GM06990 (cell line): ENCODE results near the gene KDM6A.
"Not testable (repeated sequence)": the region's sequence is repeated elsewhere in the genome, so short reads cannot be mapped to it uniquely, and the experiment has no call there.

Experiments
- DNase-seq: peaks from one replicate; pipeline ENCODE4 v3.0.0-alpha.2; 2011; ENCODE audit not compliant: insufficient read length; ENCODE audit errors: extremely low read depth
- H3K27me3 ChIP-seq: replicated peaks from 2 replicates; pipeline ENCODE4 v1.6.0; 2011; ENCODE audit warnings: low read length; ENCODE audit not compliant: control insufficient read depth, insufficient read depth
- H3K36me3 ChIP-seq: 2 replicates; pipeline ENCODE4 v1.5.1; 2011; ENCODE audit warnings: low read length; ENCODE audit not compliant: control insufficient read depth, insufficient read depth
- H3K4me3 ChIP-seq: replicated peaks from 2 replicates; pipeline ENCODE4 v1.5.1; 2011; ENCODE audit warnings: low read depth, mild to moderate bottlenecking, control low read depth, low read length
- TF ChIP-seq, protein P1 (sequence below): IDR thresholded peaks from 2 replicates; pipeline ENCODE4 v1.5.1; 2011; ENCODE audit warnings: low read length, control low read depth, mild to moderate bottlenecking, inconsistent platforms; ENCODE audit not compliant: insufficient read depth, poor library complexity, severe bottlenecking

Gene KDM6A

DNA sequence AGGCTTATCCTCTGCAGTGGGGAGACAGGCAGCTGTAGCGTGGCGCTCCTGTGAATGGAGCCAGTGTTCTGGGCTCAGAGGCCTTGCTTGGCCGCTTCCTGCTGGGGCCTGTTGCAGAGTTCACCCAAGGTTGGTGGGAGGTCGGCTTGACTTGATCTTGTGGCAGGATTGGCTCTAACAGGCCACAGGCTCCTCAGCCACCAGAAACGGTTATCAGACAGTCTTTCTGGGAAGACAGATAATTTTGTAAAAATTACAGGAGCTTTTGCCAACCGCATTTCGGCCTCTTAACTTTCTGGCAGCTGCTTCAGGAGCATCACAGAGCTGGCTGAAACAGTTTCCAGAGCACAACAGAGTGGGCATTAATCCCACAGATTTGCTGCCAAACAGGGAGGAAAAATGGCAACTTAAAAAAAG lies 261.3 kb downstream of the KDM6A start:
- no peak for DNase-seq
- TF ChIP-seq, protein P1, sequence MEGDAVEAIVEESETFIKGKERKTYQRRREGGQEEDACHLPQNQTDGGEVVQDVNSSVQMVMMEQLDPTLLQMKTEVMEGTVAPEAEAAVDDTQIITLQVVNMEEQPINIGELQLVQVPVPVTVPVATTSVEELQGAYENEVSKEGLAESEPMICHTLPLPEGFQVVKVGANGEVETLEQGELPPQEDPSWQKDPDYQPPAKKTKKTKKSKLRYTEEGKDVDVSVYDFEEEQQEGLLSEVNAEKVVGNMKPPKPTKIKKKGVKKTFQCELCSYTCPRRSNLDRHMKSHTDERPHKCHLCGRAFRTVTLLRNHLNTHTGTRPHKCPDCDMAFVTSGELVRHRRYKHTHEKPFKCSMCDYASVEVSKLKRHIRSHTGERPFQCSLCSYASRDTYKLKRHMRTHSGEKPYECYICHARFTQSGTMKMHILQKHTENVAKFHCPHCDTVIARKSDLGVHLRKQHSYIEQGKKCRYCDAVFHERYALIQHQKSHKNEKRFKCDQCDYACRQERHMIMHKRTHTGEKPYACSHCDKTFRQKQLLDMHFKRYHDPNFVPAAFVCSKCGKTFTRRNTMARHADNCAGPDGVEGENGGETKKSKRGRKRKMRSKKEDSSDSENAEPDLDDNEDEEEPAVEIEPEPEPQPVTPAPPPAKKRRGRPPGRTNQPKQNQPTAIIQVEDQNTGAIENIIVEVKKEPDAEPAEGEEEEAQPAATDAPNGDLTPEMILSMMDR: no peak
- H3K36me3 ChIP-seq: no peaks in the 10 kb centered on the region
- H3K4me3 ChIP-seq: no peak overlapping the region
- no peaks in the 10 kb centered on the region for H3K27me3 ChIP-seq

DNA sequence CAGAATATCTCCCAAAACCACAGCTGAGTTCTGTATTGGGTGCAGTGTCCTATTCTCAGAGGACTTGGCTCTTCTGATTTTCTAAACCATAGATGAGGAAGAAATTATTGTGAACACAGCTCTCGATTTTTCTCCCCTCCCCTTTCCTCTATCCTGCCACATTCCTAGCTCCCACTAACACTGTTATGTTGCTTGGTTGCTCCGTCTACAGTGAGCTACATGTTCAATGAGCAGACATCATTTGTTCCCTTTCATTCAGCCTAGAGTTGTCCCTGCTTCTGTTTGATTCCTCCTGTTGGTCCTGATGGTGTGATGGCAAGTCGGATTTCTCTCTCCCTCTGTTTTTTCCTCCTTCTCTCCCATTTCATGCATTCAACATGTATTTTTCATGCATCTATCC lies 261.8 kb downstream of the KDM6A start:
- TF ChIP-seq, protein P1: no peak
- no peak overlapping the region for H3K4me3 ChIP-seq
- DNase-seq: no peak
- no peaks in the 10 kb centered on the region for H3K27me3 ChIP-seq
- no peaks in the 10 kb centered on the region for H3K36me3 ChIP-seq

DNA sequence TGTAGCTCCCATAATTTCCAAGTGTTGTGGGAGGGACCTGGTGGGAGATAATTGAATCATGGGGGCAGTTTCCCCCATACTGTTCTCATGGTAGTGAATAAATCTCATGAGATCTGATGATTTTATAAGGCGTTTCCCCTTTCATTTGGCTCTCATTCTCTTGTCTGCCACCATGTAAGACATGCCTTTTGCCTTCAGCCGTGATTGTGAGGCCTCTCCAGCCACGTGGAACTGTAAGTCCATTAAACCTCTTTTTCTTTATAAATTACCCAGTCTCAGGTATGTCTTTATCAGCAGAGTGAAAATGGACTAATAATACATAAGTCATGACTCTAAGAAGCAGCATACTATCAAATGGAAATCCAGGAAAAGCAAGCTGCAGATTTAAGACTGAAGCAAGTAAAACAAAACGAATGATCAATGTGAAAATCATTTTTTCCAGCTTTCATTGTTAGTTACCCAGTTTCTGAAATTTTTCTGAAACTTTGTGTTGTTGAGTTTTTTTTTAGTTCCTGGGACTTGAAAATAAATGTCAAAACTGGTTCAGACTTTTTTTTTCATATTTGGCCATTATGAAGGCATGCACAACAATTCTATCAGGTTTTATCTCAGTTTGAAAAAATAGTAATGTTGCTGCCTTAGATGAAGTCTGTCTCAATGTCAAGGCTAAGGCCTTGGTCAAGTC lies 262.5 kb downstream of the KDM6A start:
- not testable (repeated sequence) for H3K4me3 ChIP-seq, H3K27me3 ChIP-seq, DNase-seq, H3K36me3 ChIP-seq

DNA sequence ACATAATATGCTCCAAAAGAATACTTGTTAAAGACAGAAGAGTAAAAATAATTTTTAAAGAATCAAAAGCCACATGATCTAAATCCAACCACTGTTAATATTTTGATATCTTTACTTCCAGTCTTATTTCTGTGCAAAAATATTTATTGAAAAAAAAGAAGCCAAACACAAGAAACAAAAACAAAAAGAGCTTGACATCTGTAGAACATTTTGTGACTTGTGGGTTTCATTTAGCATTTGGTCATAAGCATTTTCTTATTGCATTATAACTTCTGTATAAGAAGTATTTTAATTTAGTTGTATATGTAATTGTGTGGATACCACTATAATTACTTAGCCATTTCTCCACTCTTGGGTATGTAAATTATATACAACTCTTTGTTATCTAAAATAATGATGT lies 264.5 kb downstream of the KDM6A start:
- no peaks in the 10 kb centered on the region for H3K27me3 ChIP-seq
- TF ChIP-seq, protein P1: no peak
- no peaks in the 10 kb centered on the region for H3K36me3 ChIP-seq
- no peak overlapping the region for H3K4me3 ChIP-seq
- DNase-seq: no peak

DNA sequence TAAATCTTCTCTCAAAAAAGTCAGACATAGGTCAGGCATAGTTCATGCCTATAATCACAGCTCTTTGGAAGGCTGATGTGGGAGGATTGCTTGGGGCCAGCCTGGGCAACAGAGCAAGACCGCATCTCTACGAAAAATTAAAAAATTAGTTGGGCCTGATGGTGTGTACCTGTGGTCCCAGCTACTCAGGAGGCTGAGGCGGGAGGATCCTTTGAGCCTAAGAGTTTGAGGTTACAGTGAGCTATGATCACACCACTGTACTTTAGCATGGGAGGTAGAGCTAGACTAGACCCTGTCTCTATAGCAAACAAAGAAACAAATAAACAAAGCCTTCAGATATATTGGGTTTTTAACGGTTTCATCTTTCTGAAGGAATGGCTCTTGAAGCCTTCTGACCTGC lies 265.5 kb downstream of the KDM6A start:
- no peaks in the 10 kb centered on the region for H3K36me3 ChIP-seq
- no peaks in the 10 kb centered on the region for H3K27me3 ChIP-seq
- no peak for DNase-seq
- TF ChIP-seq, protein P1: no peak
- H3K4me3 ChIP-seq: no peak overlapping the region

DNA sequence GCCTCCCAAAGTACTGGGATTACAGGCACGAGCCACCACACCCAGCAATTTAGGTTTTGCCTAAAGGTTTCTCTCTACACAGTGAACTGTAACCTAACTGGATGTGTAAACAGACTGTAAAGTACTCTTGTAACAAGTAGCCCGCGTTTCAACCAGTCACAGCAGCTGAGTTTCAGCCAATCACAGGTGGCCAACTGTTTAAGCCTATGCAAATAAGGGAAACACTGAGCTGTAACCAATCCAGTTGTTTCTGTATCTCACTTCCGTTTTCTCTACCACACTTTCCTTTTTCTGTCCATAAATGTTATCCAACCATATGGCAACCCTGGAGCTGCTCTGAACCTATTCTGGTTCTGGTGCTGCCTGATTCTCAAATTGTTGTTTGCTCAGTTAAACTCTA lies 267.8 kb downstream of the KDM6A start:
- Histone ChIP-seq H3K4me3 (no peak overlapping the region), H3K36me3 (no peaks in the 10 kb centered on the region), H3K27me3 (no peaks in the 10 kb centered on the region)
- TF ChIP-seq, protein P1: no peak
- no peak for DNase-seq
